Activated naive CD4-positive, alpha-beta T cell treated with anti-CD3 and anti-CD28 coated beads, Interleukin-2, amount 50 U/mL, for 72 hours (primary cell): Measurements from ENCODE around the gene ENG. TPM values are rescaled to one million over a fixed set of nuclear protein-coding genes. Genes with fewer than 3 reads are reported as not detected.

Source experiments
- ATAC-seq, 2 donors: fragments of 150-1000 bp; cut with Tn5 transposase; 2 replicates each; pipeline ENCODE4 v1.10.0; 2021; ENCODE audit warnings: mild to moderate bottlenecking in 2 of 2, moderate library complexity in 2 of 2
- DNase-seq, 2 donors: peaks; one replicate each; pipeline ENCODE4 v3.0.0; 2021 to 2022; ENCODE audit warnings: low spot score in 2 of 2
- H3K27ac Mint-ChIP-seq, 2 donors: one replicate each; pipeline ENCODE4 v1.8.0; 2022; ENCODE audit warnings: mild to moderate bottlenecking in 2 of 2, mixed read lengths in 2 of 2
- H3K36me3 Mint-ChIP-seq, 2 donors: one replicate each; pipeline ENCODE4 v1.8.0; 2022; ENCODE audit warnings: mixed read lengths in 2 of 2
- H3K9me3 Mint-ChIP-seq, 2 donors: one replicate each; pipeline ENCODE4 v1.8.0; 2022; ENCODE audit warnings: mixed read lengths in 2 of 2
- total RNA-seq, 2 donors: library from RNA; stranded (reverse); gene quantifications; one replicate each; pipeline ENCODE4 v1.2.3, GENCODE V29; 2022

ENG gene
- total RNA-seq, 2 donors from 2014 or later = 12.9 to 24.1 TPM

DNA sequence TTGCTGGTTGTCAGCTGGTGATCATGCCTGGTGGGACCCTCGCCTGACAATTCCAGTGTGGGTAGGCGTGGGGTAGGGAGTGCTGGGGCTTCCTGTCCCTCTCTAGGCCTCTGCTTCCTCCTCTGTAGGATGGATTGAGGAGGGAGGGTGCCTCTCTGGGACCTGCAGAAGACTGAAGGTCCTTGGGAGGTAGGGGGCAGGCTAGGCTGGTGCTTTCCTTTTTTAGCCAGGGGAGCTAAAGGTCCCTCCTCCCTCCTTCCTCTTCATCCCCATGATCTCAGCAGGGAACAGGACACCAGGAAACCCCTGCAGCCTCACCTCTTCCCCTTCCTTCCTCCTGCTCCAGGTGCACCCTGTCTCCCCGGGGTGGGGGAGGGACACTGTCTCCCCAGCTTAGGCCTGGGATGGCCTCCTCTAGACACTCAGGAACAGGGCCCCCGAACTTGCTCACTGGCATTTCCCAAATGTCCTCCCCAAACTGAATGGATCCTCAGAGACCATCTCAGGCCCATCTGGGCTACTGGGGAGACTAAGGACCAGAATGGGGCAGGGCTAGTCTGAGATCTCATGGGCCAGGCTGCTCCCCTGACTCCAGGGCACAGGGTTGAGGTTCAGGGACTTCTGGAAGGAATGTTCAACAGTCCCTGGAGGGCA is 84.4 kb downstream of the ENG start:
- Mint-ChIP-seq H3K9me3 (no peaks in the 10 kb centered on the region), H3K27ac (peak overlapping the region; percentile 76 to 92), H3K36me3 (peaks cover 5 to 47% of the 10 kb centered on the region in 2 donors)
- no peak for DNase-seq
- no peak for ATAC-seq

DNA sequence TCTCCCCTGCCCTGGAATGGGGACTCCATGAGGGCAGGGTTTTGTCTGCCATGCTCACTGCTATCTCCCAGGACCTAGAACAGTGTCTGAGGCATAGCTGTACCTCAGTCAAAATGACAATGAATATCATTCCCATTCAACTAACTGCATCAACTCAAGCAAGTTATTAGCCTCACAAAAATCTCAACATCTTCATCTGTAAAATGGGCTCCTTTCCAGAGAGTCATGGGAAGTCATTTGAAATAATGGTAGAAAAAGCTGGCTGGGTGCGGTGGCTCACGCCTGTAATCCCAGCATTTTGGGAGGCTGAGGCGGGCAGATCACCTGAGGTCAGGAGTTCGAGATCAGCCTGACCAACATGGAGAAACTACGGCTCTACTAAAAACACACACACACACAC is 85.4 kb downstream of the ENG start:
- no peak for DNase-seq
- peaks cover 3 to 42% of the 10 kb centered on the region in 2 donors for H3K36me3 Mint-ChIP-seq
- ATAC-seq = no peak
- H3K27ac Mint-ChIP-seq = peak overlapping the region; percentile 75 to 80
- no peaks in the 10 kb centered on the region for H3K9me3 Mint-ChIP-seq

DNA sequence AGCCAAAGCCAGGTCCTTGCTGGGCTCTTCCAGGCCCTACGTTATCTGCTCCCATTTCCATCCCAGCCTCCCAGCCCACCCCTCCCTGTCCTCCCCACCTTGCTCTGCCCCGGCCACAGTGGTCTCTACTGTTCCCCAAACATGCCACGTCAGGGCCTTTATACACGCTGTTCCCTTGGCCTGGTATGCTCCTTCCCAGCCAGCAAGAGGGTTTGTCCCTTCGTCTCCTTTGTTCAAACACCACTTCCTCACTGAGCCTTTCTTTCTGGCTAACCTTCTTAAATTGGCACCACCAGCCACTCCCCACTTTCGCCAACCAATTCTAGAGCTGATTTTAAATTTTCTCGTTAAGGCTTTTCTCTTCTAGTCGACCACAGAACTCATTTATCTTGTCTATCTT is 85.8 kb downstream of the ENG start:
- Mint-ChIP-seq H3K9me3 (no peaks in the 10 kb centered on the region), H3K36me3 (peaks cover 0 to 38% of the 10 kb centered on the region in 2 donors), H3K27ac (peak overlapping the region; percentile 75 to 80)
- ATAC-seq = no peak
- no peak for DNase-seq

DNA sequence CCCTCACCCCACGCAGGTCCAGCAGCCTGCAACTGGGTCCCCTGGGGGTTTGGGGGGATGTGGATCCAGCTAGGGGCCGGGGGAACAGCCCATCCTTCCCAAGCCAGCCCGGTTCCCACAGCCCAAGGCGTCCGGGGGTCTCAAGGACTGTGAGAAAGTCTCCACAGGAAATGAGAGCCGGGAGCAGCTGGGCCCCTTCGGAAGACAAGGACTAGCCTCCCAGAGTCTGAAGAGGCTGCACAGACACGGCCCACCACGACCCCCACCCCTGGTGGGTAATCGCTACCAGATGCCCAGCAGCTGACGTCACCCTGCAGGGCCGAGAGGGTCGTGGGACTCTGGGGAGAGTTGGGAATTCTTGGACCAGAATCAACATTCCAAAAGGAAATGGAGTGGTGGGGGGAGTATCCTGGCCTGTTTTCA is 86.5 kb downstream of the ENG start:
- no peak for ATAC-seq
- H3K9me3 Mint-ChIP-seq = no peaks in the 10 kb centered on the region

DNA sequence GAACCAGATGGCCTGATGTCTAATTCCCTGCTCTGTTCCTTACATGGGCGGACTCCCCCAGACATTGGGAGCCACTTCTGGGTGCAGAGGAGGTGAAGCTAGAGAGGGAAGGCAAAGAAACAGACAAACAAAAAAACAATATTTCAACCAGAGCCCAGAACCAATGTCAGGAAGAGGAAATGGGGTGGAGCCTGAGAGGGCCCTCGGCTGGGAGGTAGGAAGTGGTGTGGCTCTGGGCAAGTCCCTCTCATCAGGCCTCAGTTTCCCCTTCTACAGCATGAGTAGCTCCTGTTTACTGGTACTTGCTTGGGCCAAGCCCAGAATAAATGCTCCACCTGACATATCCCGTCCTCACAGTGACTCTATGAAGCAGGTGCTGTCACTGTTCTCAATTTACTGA is 87.0 kb downstream of the ENG start:
- Mint-ChIP-seq H3K27ac (peak overlapping the region; percentile 75 to 90), H3K36me3 (peaks cover 0 to 37% of the 10 kb centered on the region in 2 donors), H3K9me3 (no peaks in the 10 kb centered on the region)
- no peak for DNase-seq
- ATAC-seq = no peak

More for the DNA sequence above, 86.5 kb downstream of the ENG start:
- Mint-ChIP-seq H3K36me3 (peaks cover 0 to 37% of the 10 kb centered on the region in 2 donors), H3K27ac (peak overlapping the region; percentile 75 to 90)
- no peak for DNase-seq

DNA sequence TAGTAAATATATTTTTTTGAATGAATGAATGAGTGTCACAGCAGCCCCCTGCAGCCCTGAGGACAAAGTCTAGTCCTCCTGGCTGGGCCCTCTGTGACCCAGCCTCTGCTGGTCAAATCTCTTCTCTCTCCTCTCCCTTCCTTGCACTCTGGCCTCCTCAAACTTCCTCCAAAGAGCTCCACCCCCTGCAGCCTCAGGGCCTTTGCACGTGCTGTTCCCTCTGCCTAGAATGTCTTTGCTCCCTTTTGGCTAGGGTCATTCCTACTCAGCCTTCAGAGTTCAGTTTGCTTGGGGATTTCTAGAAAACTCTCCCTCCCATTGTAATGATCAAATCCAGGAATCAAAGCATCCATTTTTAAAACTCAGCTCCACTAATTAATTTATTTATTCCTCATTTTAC is 89.0 kb downstream of the ENG start:
- Mint-ChIP-seq H3K27ac (peak overlapping the region in 1 of 2 donors; percentile 78), H3K9me3 (no peaks in the 10 kb centered on the region), H3K36me3 (peaks cover 0 to 37% of the 10 kb centered on the region in 2 donors)
- ATAC-seq (no peak), DNase-seq (no peak)

Other genes starting within 250 kb of the ENG start
- gene STXBP1, start 242.4 kb downstream of the ENG start, total RNA-seq = 10 to 100 TPM; 11.4 to 28.0 TPM
- gene CFAP157, start 147.7 kb downstream of the ENG start, total RNA-seq = not detected
- gene PTRH1, start 139.0 kb downstream of the ENG start, total RNA-seq = 10 to 100 TPM in 1 of 2 donors, 1 to 10 TPM in 1; 9.5 to 12.6 TPM
- under 1 TPM; 0.62 to 0.73 TPM for gene TTC16, start 138.6 kb downstream of the ENG start, total RNA-seq
- gene TOR2A, start 119.4 kb downstream of the ENG start, total RNA-seq = 10 to 100 TPM; 10.9 to 17.1 TPM
- gene SH2D3C, start 76.0 kb downstream of the ENG start, total RNA-seq = 10 to 100 TPM; 39.3 to 39.5 TPM
- gene CDK9, start 68.6 kb downstream of the ENG start, total RNA-seq = 10 to 100 TPM; 74.8 to 89.3 TPM
- 10 to 100 TPM; 64.8 to 73.8 TPM for gene FPGS, start 51.8 kb downstream of the ENG start, total RNA-seq
- gene AK1, start 23.0 kb upstream of the ENG start, total RNA-seq = 10 to 100 TPM; 19.0 to 31.3 TPM
- gene ST6GALNAC6, start 44.9 kb upstream of the ENG start, total RNA-seq = 10 to 100 TPM; 55.2 to 56.1 TPM
- 10 to 100 TPM; 24.5 to 43.2 TPM for gene ST6GALNAC4, start 62.4 kb upstream of the ENG start, total RNA-seq
- 1 to 10 TPM; 4.0 to 6.8 TPM for gene PIP5KL1, start 76.1 kb upstream of the ENG start, total RNA-seq
- 10 to 100 TPM; 26.0 to 49.8 TPM for gene DPM2, start 83.2 kb upstream of the ENG start, total RNA-seq
- gene EEIG1, start 126.3 kb upstream of the ENG start, total RNA-seq = 10 to 100 TPM; 63.1 to 96.5 TPM
- gene NAIF1, start 212.7 kb upstream of the ENG start, total RNA-seq = 10 to 100 TPM in 1 of 2 donors, 1 to 10 TPM in 1; 9.8 to 12.7 TPM
- gene SLC25A25, start 213.6 kb upstream of the ENG start, total RNA-seq = 10 to 100 TPM; 10.9 to 19.0 TPM